Stimulated activated CD8-positive, alpha-beta memory T cell treated with anti-CD3 and anti-CD28 coated beads, Interleukin-7, amount 100 ng/mL, for 4 hours (primary cell): ENCODE measurements around the gene PDE6B.
"Not testable (repeated sequence)": the region's sequence is repeated elsewhere in the genome, so short reads cannot be mapped to it uniquely, and the experiment has no call there.

Experiments
- DNase-seq, 2 donors: peaks; one replicate each; pipeline ENCODE4 v3.0.0-alpha.2; 2020; ENCODE audit warnings: low read depth in 2 of 2

The PDE6B gene

DNA sequence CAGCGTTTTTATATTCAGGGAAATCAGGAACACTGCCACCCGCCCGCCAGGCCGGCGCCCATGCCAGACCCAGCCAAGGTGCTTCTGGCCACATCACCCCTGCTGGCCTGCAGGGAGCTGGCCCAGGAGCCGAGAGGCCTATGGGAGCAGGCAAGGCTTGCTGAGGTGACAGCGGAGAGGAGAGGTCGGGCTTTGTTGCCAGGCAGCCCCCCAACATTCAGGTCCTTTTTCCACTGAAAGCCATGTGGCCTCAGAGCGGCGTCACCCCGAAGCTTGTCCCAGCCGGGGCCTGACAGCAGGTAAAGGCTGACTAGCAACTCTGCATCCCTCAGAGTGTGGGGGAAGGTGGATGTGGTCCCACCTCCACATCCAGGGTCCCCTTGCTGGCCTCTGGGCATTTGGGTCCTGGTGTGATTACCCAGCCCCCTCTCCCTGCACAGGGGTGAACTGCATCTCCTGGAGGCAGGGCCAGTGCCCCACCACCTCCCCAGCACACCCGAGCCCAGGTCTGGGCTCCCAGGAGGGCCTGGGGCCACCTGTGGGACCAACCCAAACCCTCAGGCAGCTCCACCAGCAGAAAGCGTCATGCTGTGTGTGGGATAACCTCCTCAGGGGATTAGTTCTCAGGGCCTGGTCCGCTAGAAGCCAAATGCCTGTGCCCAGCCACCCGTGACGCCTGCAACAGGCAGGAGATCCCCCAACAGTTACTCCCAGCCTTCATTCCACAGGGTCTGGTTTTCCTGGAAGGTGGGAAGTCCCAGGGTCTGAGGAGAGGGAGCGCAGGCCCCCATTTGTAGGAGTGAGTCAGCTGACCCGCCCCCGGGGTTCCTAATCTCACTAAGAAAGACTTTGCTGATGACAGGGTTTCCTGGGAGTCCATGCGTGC, at the start of gene PDE6B:
PDE6B (plus strand) TSS at position 869 of the 886 bp plus-strand sequence. CDS start 54 bp downstream, outside the sequence.
- no peak for DNase-seq

GRCh38 chr4:576245-576821, 49.0 kb upstream of the PDE6B start, which contains the start of gene TMEM271:
Gene TMEM271 (minus strand): TSS chr4:576295. CDS start chr4:576062, 233 bp downstream.
- no peak for DNase-seq

- DNase-seq: no peak
Observed at GRCh38 chr4:576991-577498, 48.3 kb upstream of the PDE6B start.

DNA sequence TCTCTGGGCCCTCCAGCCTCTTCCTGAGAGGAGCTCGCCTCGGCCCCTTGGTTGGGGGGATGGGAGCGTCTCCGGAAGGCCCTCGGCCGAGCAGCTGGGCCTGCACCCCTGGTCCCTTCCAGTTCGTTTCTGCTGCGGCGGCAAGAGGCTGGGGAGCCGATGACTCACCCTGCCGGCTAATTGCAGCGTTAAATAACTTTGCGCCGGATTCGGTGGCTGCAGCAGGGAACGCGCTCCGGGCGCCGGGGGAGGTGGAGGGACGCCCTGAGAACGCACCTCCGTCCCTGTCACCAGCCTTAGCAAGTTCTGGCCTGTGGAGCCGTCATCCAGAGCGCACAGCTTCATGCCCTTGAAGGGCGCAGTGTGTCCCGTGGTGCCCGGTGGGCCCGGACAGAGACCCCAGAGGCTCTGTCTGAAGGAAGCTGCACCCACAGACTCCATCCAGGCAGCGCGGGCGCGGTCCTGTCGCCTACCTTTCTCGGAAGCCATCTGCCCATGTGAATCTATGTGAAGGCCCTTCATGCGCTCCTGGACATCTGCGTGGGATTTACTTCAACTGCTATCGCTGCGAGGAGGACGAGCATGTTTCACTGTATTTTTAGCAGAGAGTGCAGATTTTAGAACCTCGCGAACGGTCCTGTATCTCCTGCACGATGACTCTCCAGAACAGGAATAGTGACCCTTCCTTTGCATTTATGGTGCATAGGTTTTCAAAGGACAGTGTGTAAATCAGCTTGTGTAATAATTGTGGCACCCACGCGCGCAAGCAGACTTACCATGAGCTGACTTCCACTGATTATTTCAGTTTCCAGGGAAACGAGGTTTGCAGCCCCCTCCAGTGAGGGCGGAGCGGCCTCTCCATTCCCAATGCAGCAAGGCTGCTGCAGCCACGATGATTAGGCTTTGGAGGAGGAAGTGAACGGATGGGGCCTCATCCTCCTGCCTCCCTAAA, 47.6 kb upstream of the PDE6B start:
- peak in 1 of 2 donors; percentile 10 for DNase-seq

- no peak for DNase-seq
Observed at GRCh38 chr4:578451-579443, 46.6 kb upstream of the PDE6B start.

GRCh38 chr4:579543-580175, 45.7 kb upstream of the PDE6B start:
- no peak for DNase-seq

DNA sequence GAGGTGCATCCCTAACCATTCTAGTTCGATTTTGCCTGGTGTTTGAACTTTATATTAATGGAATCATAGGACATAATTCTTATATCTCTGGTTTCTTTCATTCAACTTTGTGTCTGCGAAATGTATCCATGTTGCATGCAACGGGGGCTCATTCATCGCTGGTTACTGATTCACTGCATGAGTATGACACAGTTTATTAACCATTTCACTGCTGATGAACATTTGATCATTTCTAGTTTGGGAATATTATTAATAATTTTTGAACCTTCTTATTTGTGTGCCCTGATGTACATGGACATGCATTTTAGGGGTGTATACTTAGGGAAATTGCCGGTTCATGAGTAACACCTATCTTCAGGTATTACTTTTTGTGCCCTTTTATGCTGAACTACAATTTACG, 44.2 kb upstream of the PDE6B start:
- DNase-seq: no peak

- DNase-seq: no peak
Observed at GRCh38 chr4:581753-582361, 43.5 kb upstream of the PDE6B start.

GRCh38 chr4:583820-584219, 41.6 kb upstream of the PDE6B start:
- DNase-seq: no peak

DNA sequence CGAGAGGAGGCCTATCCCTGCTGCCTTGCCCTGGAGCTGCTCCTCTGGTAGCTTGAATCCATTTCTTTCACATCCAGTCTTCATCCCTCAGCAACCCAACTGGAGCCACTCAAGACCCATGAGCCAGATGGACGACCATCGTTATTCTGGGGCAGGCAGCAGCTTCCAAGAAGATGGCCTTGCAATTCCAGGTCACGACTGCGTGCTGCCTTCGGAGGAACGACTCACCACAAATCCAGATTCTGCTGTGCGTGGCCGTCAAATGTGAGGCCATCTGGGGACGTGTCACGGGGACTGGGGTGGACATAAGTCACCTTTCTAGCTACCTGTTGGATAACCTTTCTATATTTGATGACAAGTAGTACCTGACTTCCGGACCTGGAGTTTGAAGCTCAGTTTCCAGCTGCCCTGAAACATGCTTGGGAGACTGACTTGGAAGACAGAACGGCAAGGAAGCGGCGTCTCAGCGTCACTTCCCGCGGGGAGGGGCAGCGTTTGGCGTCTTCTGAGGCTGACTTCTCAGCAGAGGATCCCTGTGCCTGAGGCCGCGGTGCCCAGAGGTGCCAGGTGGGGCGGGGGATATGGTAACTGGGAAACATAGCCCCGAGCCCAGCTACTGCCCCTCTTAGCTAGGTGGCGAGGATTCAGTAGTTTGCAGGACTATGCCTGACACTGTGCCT, 37.6 kb upstream of the PDE6B start:
- no peak for DNase-seq

DNA sequence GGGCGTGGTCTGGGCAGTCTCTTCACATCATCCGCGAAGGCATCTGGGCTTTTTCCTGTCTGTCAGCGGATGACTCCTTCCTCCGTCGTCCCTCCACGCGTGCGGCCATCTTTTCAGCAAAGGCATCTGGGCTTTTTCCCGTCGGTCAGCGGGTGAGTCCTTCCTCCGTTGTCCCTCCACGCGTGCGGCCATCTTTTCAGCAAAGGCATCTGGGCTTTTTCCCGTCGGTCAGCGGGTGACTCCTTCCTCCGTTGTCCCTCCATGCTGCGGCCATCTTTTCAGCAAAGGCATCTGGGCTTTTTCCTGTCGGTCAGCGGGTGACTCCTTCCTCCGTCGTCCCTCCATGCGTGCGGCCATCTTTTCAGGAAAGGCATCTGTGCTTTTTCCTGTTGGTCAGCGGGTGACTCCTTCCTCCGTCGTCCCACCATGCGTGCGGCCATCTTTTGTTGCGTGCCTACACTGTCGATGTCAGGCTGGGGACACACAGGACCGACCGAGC, 37.0 kb upstream of the PDE6B start:
- no peak for DNase-seq

- no peak for DNase-seq
Observed at GRCh38 chr4:589219-589963, 36.0 kb upstream of the PDE6B start.

DNA sequence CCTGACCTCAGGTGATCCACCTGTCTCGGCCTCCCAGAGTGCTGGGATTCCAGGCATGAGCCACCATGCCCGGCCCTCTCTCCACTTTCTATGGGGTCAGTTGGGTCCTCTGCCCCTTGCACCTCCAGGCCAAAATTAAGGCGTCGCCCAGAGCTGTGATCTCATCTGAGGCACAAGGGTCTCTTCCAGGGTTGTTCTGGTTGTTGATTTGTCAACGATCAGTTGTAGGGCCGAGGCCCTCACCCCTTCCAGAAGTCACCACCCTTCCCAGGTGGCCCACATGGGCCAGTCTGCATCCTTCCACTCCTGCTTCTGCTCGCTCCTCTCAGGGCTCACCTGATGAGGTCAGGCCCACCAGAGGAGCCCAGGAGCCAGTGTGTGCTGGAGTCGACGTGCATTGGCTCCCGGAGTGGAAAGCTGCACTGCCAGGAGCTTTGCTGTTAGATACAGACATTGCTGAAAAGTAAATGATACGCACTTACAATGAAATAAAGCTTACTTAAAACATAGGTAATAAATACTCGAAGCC, 35.0 kb upstream of the PDE6B start:
- DNase-seq: no peak

GRCh38 chr4:592178-592577, 33.2 kb upstream of the PDE6B start:
- DNase-seq: not testable (repeated sequence)

GRCh38 chr4:592825-593520, 32.4 kb upstream of the PDE6B start:
- no peak for DNase-seq

DNA sequence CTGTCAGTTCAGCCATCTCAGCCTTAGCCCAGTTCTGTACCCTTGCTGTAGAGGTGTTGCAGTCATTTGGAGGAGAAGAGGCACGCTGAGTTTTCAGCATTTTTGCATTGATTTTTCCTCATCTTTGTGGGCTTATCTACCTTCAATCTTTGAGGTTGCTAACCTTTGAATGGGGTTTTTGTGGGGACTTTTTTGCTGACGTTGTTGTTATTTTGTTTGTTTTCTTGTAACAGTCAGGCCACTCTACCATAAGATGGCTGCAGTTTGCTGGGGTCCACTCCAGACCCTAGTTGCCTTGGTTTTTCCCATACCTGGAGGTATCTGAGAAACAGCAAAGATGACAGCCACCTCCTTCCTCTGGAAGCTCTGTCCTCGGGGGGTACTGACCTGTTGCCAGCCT, 26.4 kb upstream of the PDE6B start:
- DNase-seq: no peak

GRCh38 chr4:600166-600565, 25.2 kb upstream of the PDE6B start:
- DNase-seq: no peak
